Mesendoderm (in vitro differentiated cells): Measurements from ENCODE around the gene CAMK2A.

Experiments used
- DNase-seq: peaks from one replicate; pipeline ENCODE4 v3.0.0; 2013
- H2AK5ac ChIP-seq: 2 replicates; pipeline ENCODE4 v1.6.1; 2013; ENCODE audit warnings: low read length, inconsistent platforms
- H2BK120ac ChIP-seq: 2 replicates; pipeline ENCODE4 v1.6.1; 2013; ENCODE audit warnings: low read depth, mild to moderate bottlenecking, low read length, moderate library complexity, mixed read lengths
- H2BK15ac ChIP-seq: replicated peaks from 2 replicates; pipeline ENCODE4 v1.6.1; 2013; ENCODE audit warnings: low read depth, mild to moderate bottlenecking, moderate library complexity
- H2BK5ac ChIP-seq: 2 replicates; pipeline ENCODE4 v1.6.1; 2013; ENCODE audit warnings: low read length, inconsistent platforms
- H3K18ac ChIP-seq: 2 replicates; pipeline ENCODE4 v1.6.1; 2013; ENCODE audit warnings: mild to moderate bottlenecking, low read length, mixed read lengths
- H3K23ac ChIP-seq: one replicate; pipeline ENCODE4 v1.6.1; 2013; ENCODE audit warnings: low read length
- H3K27ac ChIP-seq: 2 replicates; pipeline ENCODE4 v1.5.1; 2013; ENCODE audit warnings: low read depth, mild to moderate bottlenecking, inconsistent platforms, low read length, moderate library complexity
- H3K27me3 ChIP-seq: 2 replicates; pipeline ENCODE4 v1.6.1; 2013; ENCODE audit warnings: low read length, control low read depth, mild to moderate bottlenecking, inconsistent platforms; ENCODE audit not compliant: insufficient read depth, poor library complexity
- H3K36me3 ChIP-seq: 2 replicates; pipeline ENCODE4 v1.6.1; 2013; ENCODE audit warnings: low read length, inconsistent platforms; ENCODE audit not compliant: control insufficient read depth, insufficient read depth
- H3K4ac ChIP-seq: one replicate; pipeline ENCODE4 v1.6.1; 2013; ENCODE audit warnings: low read depth, mild to moderate bottlenecking, low read length, moderate library complexity
- H3K4me1 ChIP-seq: 2 replicates; pipeline ENCODE4 v1.6.1; 2013; ENCODE audit warnings: low read depth, low read length, inconsistent platforms; ENCODE audit not compliant: control insufficient read depth
- H3K4me2 ChIP-seq: 2 replicates; pipeline ENCODE4 v1.6.1; 2013; ENCODE audit warnings: low read length
- H3K4me3 ChIP-seq: 2 replicates; pipeline ENCODE4 v1.5.1; 2013; ENCODE audit warnings: mild to moderate bottlenecking, low read length
- H3K56ac ChIP-seq: one replicate; pipeline ENCODE4 v1.6.1; 2013; ENCODE audit warnings: low read length
- H3K79me1 ChIP-seq: 2 replicates; pipeline ENCODE4 v1.6.1; 2013; ENCODE audit warnings: low read length, inconsistent platforms
- H3K79me2 ChIP-seq: 2 replicates; pipeline ENCODE4 v1.6.1; 2013; ENCODE audit warnings: mild to moderate bottlenecking, low read length; ENCODE audit not compliant: control insufficient read depth, insufficient read depth
- H3K9ac ChIP-seq: 2 replicates; pipeline ENCODE4 v1.6.1; 2013; ENCODE audit warnings: low read length, inconsistent platforms
- H4K5ac ChIP-seq: one replicate; pipeline ENCODE4 v1.6.1; 2013; ENCODE audit warnings: low read length
- H4K8ac ChIP-seq: one replicate; pipeline ENCODE4 v1.6.1; 2013; ENCODE audit warnings: low read depth, mild to moderate bottlenecking, control low read depth, low read length, moderate library complexity
- WGBS: extraction: QIAGEN DNeasy Blood & Tissue Kit; methylation state at CpG from one replicate; pipeline ENCODE4 v1.1.7; 2013; ENCODE audit warnings: low lambda C conversion rate, missing lambda C conversion rate; ENCODE audit not compliant: insufficient coverage; ENCODE audit errors: extremely low coverage; 5-methylcytosine and 5-hydroxymethylcytosine counted together

The CAMK2A gene

GRCh38 chr5:150178262-150178661 is 111.3 kb downstream of the CAMK2A start:
- H4K8ac ChIP-seq = no peak overlapping the region
- no peaks in the 10 kb centered on the region for H3K79me2 ChIP-seq

GRCh38 chr5:150177721-150178120 is 111.9 kb downstream of the CAMK2A start:
- Histone ChIP-seq H3K27ac (no peak overlapping the region), H3K27me3 (no peaks in the 10 kb centered on the region), H3K36me3 (no peaks in the 10 kb centered on the region), H4K8ac (no peak overlapping the region), H3K4me1 (no peaks in the 10 kb centered on the region), H3K4me2 (no peak overlapping the region), H3K4ac (no peak overlapping the region), H3K18ac (no peak overlapping the region), H3K9ac (no peak overlapping the region), H3K79me2 (no peaks in the 10 kb centered on the region), H2BK15ac (no peak overlapping the region), H2BK120ac (no peak overlapping the region), H3K4me3 (no peak overlapping the region), H2AK5ac (no peak overlapping the region), H3K79me1 (no peaks in the 10 kb centered on the region), H3K56ac (no peak overlapping the region), H2BK5ac (no peak overlapping the region), H3K23ac (no peak overlapping the region), H4K5ac (no peak overlapping the region)
- no CpG with 5 or more reads among the region's 4 CpGs for WGBS
- DNase-seq = no peak

More at GRCh38 chr5:150178262-150178661, 111.3 kb downstream of the CAMK2A start:
- H2BK120ac ChIP-seq = no peak overlapping the region
- H3K36me3 ChIP-seq = no peaks in the 10 kb centered on the region
- H2BK15ac ChIP-seq = no peak overlapping the region
- no peak overlapping the region for H3K4me3 ChIP-seq
- no peaks in the 10 kb centered on the region for H3K27me3 ChIP-seq
- DNase-seq = no peak
- no peaks in the 10 kb centered on the region for H3K4me1 ChIP-seq
- H3K23ac ChIP-seq = no peak overlapping the region
- WGBS = no CpG with 5 or more reads among the region's 4 CpGs
- no peak overlapping the region for H3K56ac ChIP-seq
- no peaks in the 10 kb centered on the region for H3K79me1 ChIP-seq
- H2BK5ac ChIP-seq = no peak overlapping the region
- no peak overlapping the region for H3K18ac ChIP-seq
- H3K27ac ChIP-seq = no peak overlapping the region
- H2AK5ac ChIP-seq = no peak overlapping the region
- no peak overlapping the region for H4K5ac ChIP-seq
- H3K4me2 ChIP-seq = no peak overlapping the region
- no peak overlapping the region for H3K9ac ChIP-seq
- no peak overlapping the region for H3K4ac ChIP-seq

- no peak overlapping the region for H3K4me2 ChIP-seq
- H3K79me2 ChIP-seq = no peaks in the 10 kb centered on the region
- no peak overlapping the region for H3K18ac ChIP-seq
- no peaks in the 10 kb centered on the region for H3K79me1 ChIP-seq
- no peak for DNase-seq
- no peak overlapping the region for H4K5ac ChIP-seq
- no peak overlapping the region for H2BK120ac ChIP-seq
- no peaks in the 10 kb centered on the region for H3K4me1 ChIP-seq
- no peak overlapping the region for H3K9ac ChIP-seq
- H3K27me3 ChIP-seq = no peaks in the 10 kb centered on the region
- no peak overlapping the region for H2AK5ac ChIP-seq
- no peak overlapping the region for H3K23ac ChIP-seq
- no peak overlapping the region for H2BK5ac ChIP-seq
- no peak overlapping the region for H3K27ac ChIP-seq
- no peak overlapping the region for H3K4me3 ChIP-seq
- H3K4ac ChIP-seq = no peak overlapping the region
- no peak overlapping the region for H2BK15ac ChIP-seq
- no peak overlapping the region for H4K8ac ChIP-seq
- no peak overlapping the region for H3K56ac ChIP-seq
- H3K36me3 ChIP-seq = no peaks in the 10 kb centered on the region
- no CpG with 5 or more reads among the region's 8 CpGs for WGBS
These were observed 112.7 kb downstream of the CAMK2A start for GRCh38 chr5:150176745-150177477.

DNA sequence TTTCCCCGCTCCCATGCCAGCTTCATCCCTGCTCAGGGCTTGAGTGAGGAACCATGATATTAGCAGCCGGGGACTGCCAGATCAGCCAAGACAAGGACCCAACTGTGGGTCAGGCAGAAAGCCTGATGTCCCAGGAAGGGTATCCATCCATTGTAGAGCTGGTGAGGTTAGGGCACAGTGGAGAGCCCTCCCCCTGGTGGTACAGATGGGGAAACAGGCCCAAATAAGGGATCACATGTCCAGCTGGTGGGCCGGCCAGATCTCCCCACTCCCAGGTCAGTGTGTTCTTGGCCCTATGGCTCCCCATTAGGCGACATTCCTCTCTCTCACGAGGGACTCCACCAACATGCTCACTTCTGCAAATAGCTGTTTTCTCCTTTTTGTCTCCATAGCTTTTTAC is 114.0 kb downstream of the CAMK2A start:
- no CpG with 5 or more reads among the region's 5 CpGs for WGBS
- Histone ChIP-seq H3K79me2 (no peaks in the 10 kb centered on the region), H2BK120ac (no peak overlapping the region)

DNA sequence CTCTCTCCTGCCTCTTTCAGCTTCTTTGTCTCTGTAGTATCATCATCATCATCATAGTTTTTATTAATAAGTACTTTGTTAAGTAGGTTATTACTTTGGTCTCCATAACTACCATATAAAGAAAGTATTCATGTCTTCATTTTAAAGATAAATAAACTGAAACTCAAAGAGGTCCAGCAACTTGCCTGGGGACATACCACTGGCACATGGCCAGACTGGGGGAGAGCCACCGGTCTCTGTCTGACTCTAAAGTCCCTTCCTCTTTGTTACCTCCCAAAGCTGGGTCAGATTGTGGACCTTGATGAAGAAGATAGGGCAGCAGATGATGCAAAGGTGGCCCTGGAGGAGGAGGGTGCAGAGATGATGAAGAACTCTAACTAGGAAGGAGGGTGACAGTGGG is 114.5 kb downstream of the CAMK2A start:
- H2AK5ac ChIP-seq = no peak overlapping the region
- no peak overlapping the region for H3K56ac ChIP-seq
- no peak overlapping the region for H3K27ac ChIP-seq
- no peak overlapping the region for H4K5ac ChIP-seq
- WGBS = no CpG with 5 or more reads among the region's 1 CpG
- no peak overlapping the region for H3K4me3 ChIP-seq
- H2BK5ac ChIP-seq = no peak overlapping the region
- H3K27me3 ChIP-seq = no peaks in the 10 kb centered on the region
- no peak overlapping the region for H2BK15ac ChIP-seq
- H3K79me1 ChIP-seq = no peaks in the 10 kb centered on the region
- H3K4me2 ChIP-seq = no peak overlapping the region
- no peak overlapping the region for H3K18ac ChIP-seq
- H3K23ac ChIP-seq = no peak overlapping the region
- H3K9ac ChIP-seq = no peak overlapping the region
- H3K4me1 ChIP-seq = no peaks in the 10 kb centered on the region
- no peak overlapping the region for H4K8ac ChIP-seq
- H3K4ac ChIP-seq = no peak overlapping the region
- no peaks in the 10 kb centered on the region for H3K36me3 ChIP-seq
- no peak for DNase-seq
- H2BK120ac ChIP-seq = no peak overlapping the region
- no peaks in the 10 kb centered on the region for H3K79me2 ChIP-seq

More for the DNA sequence above, 114.0 kb downstream of the CAMK2A start:
- no peak overlapping the region for H2BK15ac ChIP-seq
- H3K36me3 ChIP-seq = no peaks in the 10 kb centered on the region
- H3K23ac ChIP-seq = no peak overlapping the region
- no peak overlapping the region for H2AK5ac ChIP-seq
- no peak overlapping the region for H3K9ac ChIP-seq
- no peak overlapping the region for H4K8ac ChIP-seq
- H3K27me3 ChIP-seq = no peaks in the 10 kb centered on the region
- no peaks in the 10 kb centered on the region for H3K4me1 ChIP-seq
- no peak overlapping the region for H3K4me3 ChIP-seq
- no peak overlapping the region for H3K4me2 ChIP-seq
- H3K27ac ChIP-seq = no peak overlapping the region
- no peak overlapping the region for H3K18ac ChIP-seq
- H3K56ac ChIP-seq = no peak overlapping the region
- DNase-seq = peak; percentile 82
- no peaks in the 10 kb centered on the region for H3K79me1 ChIP-seq
- no peak overlapping the region for H3K4ac ChIP-seq
- H4K5ac ChIP-seq = no peak overlapping the region
- H2BK5ac ChIP-seq = no peak overlapping the region

GRCh38 chr5:150174285-150174684 is 115.3 kb downstream of the CAMK2A start:
- Histone ChIP-seq H3K56ac (no peak overlapping the region), H3K27ac (no peak overlapping the region), H2BK5ac (no peak overlapping the region), H3K18ac (no peak overlapping the region), H2BK15ac (no peak overlapping the region), H3K4me3 (no peak overlapping the region), H3K79me1 (no peaks in the 10 kb centered on the region), H4K5ac (no peak overlapping the region), H3K4me1 (no peaks in the 10 kb centered on the region), H2AK5ac (no peak overlapping the region), H3K4ac (no peak overlapping the region), H3K4me2 (no peak overlapping the region), H3K23ac (no peak overlapping the region), H4K8ac (no peak overlapping the region), H3K36me3 (no peaks in the 10 kb centered on the region), H3K79me2 (no peaks in the 10 kb centered on the region), H3K9ac (no peak overlapping the region), H2BK120ac (no peak overlapping the region), H3K27me3 (no peaks in the 10 kb centered on the region)
- no peak for DNase-seq
- WGBS = no CpG with 5 or more reads among the region's 6 CpGs
